ENCODE measurements around the gene HAUS3.

The HAUS3 gene

GRCh38 chr4:2256156-2256731, 14.3 kb upstream of the HAUS3 start:
- H3K27me3 ChIP-seq (ENCODE audit: low read length): no peaks in the 10 kb centered on the region
- H3K4me3 ChIP-seq (ENCODE audit: insufficient read depth, low read length, poor library complexity, severe bottlenecking): no peak overlapping the region
- no peaks in the 10 kb centered on the region for H4K20me1 ChIP-seq (ENCODE audit: low read depth, low read length)
- no peak overlapping the region for H3K4me2 ChIP-seq (ENCODE audit: low read depth, low read length, poor library complexity, severe bottlenecking)
- H3K36me3 ChIP-seq (ENCODE audit: low read length): no peaks in the 10 kb centered on the region
- H3F3A ChIP-seq (ENCODE audit: insufficient read depth): no peaks in the 10 kb centered on the region
- no peak overlapping the region for H2AFZ ChIP-seq (ENCODE audit: low read depth, low read length, severe bottlenecking)
- no peak overlapping the region for H3K9ac ChIP-seq (ENCODE audit: low read length)
- no peaks in the 10 kb centered on the region for H3K9me2 ChIP-seq (replicated peaks; ENCODE audit: insufficient read depth, low read length)
- H3K79me2 ChIP-seq (ENCODE audit: insufficient read depth, low read length): no peaks in the 10 kb centered on the region
- H3K27ac ChIP-seq (ENCODE audit: low read depth, low read length): no peak overlapping the region
- H3K9me3 ChIP-seq (ENCODE audit: insufficient read depth, low read length): no peaks in the 10 kb centered on the region
- TF ChIP-seq, protein P1, sequence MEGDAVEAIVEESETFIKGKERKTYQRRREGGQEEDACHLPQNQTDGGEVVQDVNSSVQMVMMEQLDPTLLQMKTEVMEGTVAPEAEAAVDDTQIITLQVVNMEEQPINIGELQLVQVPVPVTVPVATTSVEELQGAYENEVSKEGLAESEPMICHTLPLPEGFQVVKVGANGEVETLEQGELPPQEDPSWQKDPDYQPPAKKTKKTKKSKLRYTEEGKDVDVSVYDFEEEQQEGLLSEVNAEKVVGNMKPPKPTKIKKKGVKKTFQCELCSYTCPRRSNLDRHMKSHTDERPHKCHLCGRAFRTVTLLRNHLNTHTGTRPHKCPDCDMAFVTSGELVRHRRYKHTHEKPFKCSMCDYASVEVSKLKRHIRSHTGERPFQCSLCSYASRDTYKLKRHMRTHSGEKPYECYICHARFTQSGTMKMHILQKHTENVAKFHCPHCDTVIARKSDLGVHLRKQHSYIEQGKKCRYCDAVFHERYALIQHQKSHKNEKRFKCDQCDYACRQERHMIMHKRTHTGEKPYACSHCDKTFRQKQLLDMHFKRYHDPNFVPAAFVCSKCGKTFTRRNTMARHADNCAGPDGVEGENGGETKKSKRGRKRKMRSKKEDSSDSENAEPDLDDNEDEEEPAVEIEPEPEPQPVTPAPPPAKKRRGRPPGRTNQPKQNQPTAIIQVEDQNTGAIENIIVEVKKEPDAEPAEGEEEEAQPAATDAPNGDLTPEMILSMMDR (IDR thresholded peaks at IDR 0.05; ENCODE audit: insufficient read depth, low read length, poor library complexity, severe bottlenecking): no peak
- TF ChIP-seq EZH2phosphoT487 (conservative IDR thresholded peaks at IDR 0.05; ENCODE audit: low read length): no peak

DNA sequence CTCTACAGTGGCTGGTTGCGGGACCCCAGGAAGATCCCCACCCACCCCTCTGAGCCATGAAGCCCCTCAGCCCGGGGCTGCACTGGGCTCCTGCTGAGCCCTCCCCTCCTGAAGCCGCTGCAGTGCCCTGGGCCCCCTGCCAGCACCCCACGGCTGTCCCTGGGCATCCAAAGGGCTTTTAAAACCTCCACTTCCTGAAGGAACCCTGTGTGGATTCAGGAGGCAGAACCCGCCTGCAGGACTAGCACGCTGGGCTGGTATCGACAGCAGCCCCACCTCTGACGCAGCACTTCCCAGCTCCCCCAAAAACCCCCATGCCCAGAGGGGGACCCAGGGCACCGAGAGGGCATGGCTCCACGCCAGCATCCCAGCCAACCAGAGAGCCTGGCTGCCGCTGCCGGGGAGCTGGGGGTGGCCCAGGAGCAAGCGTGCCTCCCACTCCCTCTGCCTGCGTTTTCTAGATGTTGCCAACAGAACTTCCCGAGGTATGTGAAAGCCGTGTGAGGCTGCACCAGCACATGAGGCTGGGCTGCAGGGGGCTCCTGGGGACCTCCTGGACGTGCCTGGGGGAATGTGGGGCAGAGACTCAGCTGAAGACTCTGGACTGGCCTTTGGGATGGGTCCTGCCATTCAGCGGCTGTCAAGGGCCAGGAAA, 13.7 kb upstream of the HAUS3 start:
- no peaks in the 10 kb centered on the region for H3K9me3 ChIP-seq (ENCODE audit: insufficient read depth, low read length)
- H3K36me3 ChIP-seq (ENCODE audit: low read length): no peaks in the 10 kb centered on the region
- H2AFZ ChIP-seq (ENCODE audit: low read depth, low read length, severe bottlenecking): no peak overlapping the region
- H3K9ac ChIP-seq (ENCODE audit: low read length): no peak overlapping the region
- no peak overlapping the region for H3K4me3 ChIP-seq (ENCODE audit: insufficient read depth, low read length, poor library complexity, severe bottlenecking)
- H3K27ac ChIP-seq (ENCODE audit: low read depth, low read length): no peak overlapping the region
- no peak for TF ChIP-seq EZH2phosphoT487 (conservative IDR thresholded peaks at IDR 0.05; ENCODE audit: low read length)
- TF ChIP-seq, protein P1 (IDR thresholded peaks at IDR 0.05; ENCODE audit: insufficient read depth, low read length, poor library complexity, severe bottlenecking): no peak
- no peaks in the 10 kb centered on the region for H4K20me1 ChIP-seq (ENCODE audit: low read depth, low read length)
- H3F3A ChIP-seq (ENCODE audit: insufficient read depth): no peaks in the 10 kb centered on the region
- H3K9me2 ChIP-seq (replicated peaks; ENCODE audit: insufficient read depth, low read length): no peaks in the 10 kb centered on the region
- no peaks in the 10 kb centered on the region for H3K27me3 ChIP-seq (ENCODE audit: low read length)
- no peaks in the 10 kb centered on the region for H3K79me2 ChIP-seq (ENCODE audit: insufficient read depth, low read length)
- no peak overlapping the region for H3K4me2 ChIP-seq (ENCODE audit: low read depth, low read length, poor library complexity, severe bottlenecking)

GRCh38 chr4:2254665-2255500, 13.0 kb upstream of the HAUS3 start:
- Histone ChIP-seq H3K4me2 (ENCODE audit: low read depth, low read length, poor library complexity, severe bottlenecking) (no peak overlapping the region), H3K9ac (ENCODE audit: low read length) (no peak overlapping the region), H3K27ac (ENCODE audit: low read depth, low read length) (no peak overlapping the region), H3K9me3 (ENCODE audit: insufficient read depth, low read length) (no peaks in the 10 kb centered on the region), H3K79me2 (ENCODE audit: insufficient read depth, low read length) (no peaks in the 10 kb centered on the region), H2AFZ (ENCODE audit: low read depth, low read length, severe bottlenecking) (no peak overlapping the region), H3F3A (ENCODE audit: insufficient read depth) (no peaks in the 10 kb centered on the region), H3K36me3 (ENCODE audit: low read length) (no peaks in the 10 kb centered on the region), H3K9me2 (replicated peaks; ENCODE audit: insufficient read depth, low read length) (no peaks in the 10 kb centered on the region), H3K4me3 (ENCODE audit: insufficient read depth, low read length, poor library complexity, severe bottlenecking) (no peak overlapping the region), H3K27me3 (ENCODE audit: low read length) (no peaks in the 10 kb centered on the region), H4K20me1 (ENCODE audit: low read depth, low read length) (no peaks in the 10 kb centered on the region)
- TF ChIP-seq, protein P1 (IDR thresholded peaks at IDR 0.05; ENCODE audit: insufficient read depth, low read length, poor library complexity, severe bottlenecking): no peak
- no peak for TF ChIP-seq EZH2phosphoT487 (conservative IDR thresholded peaks at IDR 0.05; ENCODE audit: low read length)
